ENCODE measurements around the gene PPP3CA. TPM values are rescaled to one million over a fixed set of nuclear protein-coding genes. Genes with fewer than 3 reads are reported as not detected.

The PPP3CA gene
- total RNA-seq, 1 donor from 2014 or later = 29.9 TPM

GRCh38 chr4:101274888-101275752 lies 72.2 kb downstream of the PPP3CA start:
- H3K36me3 Mint-ChIP-seq (ENCODE audit: unreplicated experiment) = no peaks in the 10 kb centered on the region
- TF ChIP-seq, protein P1, sequence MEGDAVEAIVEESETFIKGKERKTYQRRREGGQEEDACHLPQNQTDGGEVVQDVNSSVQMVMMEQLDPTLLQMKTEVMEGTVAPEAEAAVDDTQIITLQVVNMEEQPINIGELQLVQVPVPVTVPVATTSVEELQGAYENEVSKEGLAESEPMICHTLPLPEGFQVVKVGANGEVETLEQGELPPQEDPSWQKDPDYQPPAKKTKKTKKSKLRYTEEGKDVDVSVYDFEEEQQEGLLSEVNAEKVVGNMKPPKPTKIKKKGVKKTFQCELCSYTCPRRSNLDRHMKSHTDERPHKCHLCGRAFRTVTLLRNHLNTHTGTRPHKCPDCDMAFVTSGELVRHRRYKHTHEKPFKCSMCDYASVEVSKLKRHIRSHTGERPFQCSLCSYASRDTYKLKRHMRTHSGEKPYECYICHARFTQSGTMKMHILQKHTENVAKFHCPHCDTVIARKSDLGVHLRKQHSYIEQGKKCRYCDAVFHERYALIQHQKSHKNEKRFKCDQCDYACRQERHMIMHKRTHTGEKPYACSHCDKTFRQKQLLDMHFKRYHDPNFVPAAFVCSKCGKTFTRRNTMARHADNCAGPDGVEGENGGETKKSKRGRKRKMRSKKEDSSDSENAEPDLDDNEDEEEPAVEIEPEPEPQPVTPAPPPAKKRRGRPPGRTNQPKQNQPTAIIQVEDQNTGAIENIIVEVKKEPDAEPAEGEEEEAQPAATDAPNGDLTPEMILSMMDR (IDR thresholded peaks at IDR 0.05; ENCODE audit: partially characterized antibody, unreplicated experiment) = no peak
- no peak for DNase-seq
- no peak overlapping the region for H3K27ac Mint-ChIP-seq (ENCODE audit: unreplicated experiment)
- H3K4me3 Mint-ChIP-seq (ENCODE audit: unreplicated experiment) = no peak overlapping the region
- H3K4me1 Mint-ChIP-seq (ENCODE audit: low read depth, unreplicated experiment) = no peaks in the 10 kb centered on the region
- no peaks in the 10 kb centered on the region for H3K27me3 Mint-ChIP-seq (ENCODE audit: unreplicated experiment)
- H3K9me3 Mint-ChIP-seq (ENCODE audit: unreplicated experiment) = no peaks in the 10 kb centered on the region

DNA sequence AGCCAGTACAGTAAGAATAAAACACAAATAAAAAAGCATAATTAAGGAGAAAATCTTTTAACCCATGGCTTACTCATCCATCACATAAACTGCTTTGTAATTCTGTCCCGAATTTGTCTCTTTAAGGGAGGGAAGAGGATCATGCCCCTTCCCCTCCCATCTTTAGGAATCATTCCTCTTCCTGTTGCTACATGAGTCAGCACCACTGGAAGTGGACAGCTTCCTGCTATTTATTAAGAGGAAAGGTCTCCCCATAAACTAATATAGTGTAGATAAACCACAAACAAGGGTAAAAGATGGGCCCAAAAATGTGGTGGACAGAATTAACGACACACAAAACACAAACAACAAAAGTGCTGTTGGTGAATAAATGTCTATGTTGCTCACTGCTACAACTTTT lies 75.8 kb downstream of the PPP3CA start:
- H3K27ac Mint-ChIP-seq (ENCODE audit: unreplicated experiment) = no peak overlapping the region
- DNase-seq = no peak
- no peaks in the 10 kb centered on the region for H3K4me1 Mint-ChIP-seq (ENCODE audit: low read depth, unreplicated experiment)
- H3K36me3 Mint-ChIP-seq (ENCODE audit: unreplicated experiment) = no peaks in the 10 kb centered on the region
- H3K27me3 Mint-ChIP-seq (ENCODE audit: unreplicated experiment) = no peaks in the 10 kb centered on the region
- no peak overlapping the region for H3K4me3 Mint-ChIP-seq (ENCODE audit: unreplicated experiment)
- TF ChIP-seq, protein P1 (IDR thresholded peaks at IDR 0.05; ENCODE audit: partially characterized antibody, unreplicated experiment) = no peak
- H3K9me3 Mint-ChIP-seq (ENCODE audit: unreplicated experiment) = no peaks in the 10 kb centered on the region

DNA sequence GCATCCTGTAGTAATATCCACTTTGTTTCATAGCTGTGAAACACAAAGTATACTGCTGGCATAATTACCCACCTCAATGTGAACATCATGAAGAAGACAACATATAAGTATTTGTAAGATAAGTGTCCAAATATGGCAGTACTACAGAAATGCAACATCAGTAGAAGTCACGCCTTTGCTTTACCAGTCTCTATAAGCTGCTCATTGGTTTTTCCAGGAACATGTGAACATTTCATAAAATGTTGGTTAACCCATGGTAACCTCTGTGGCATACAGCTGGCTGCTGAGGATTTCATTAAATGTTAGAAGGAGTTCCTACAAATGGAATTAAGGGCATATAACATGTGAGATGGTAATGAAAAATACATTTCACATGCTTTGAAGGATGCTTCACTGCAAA lies 77.6 kb downstream of the PPP3CA start:
- no peak overlapping the region for H3K4me3 Mint-ChIP-seq (ENCODE audit: unreplicated experiment)
- TF ChIP-seq, protein P1 (IDR thresholded peaks at IDR 0.05; ENCODE audit: partially characterized antibody, unreplicated experiment) = no peak
- no peaks in the 10 kb centered on the region for H3K27me3 Mint-ChIP-seq (ENCODE audit: unreplicated experiment)
- no peak overlapping the region for H3K27ac Mint-ChIP-seq (ENCODE audit: unreplicated experiment)
- H3K9me3 Mint-ChIP-seq (ENCODE audit: unreplicated experiment) = no peaks in the 10 kb centered on the region
- no peaks in the 10 kb centered on the region for H3K36me3 Mint-ChIP-seq (ENCODE audit: unreplicated experiment)
- DNase-seq = no peak
- no peaks in the 10 kb centered on the region for H3K4me1 Mint-ChIP-seq (ENCODE audit: low read depth, unreplicated experiment)

DNA sequence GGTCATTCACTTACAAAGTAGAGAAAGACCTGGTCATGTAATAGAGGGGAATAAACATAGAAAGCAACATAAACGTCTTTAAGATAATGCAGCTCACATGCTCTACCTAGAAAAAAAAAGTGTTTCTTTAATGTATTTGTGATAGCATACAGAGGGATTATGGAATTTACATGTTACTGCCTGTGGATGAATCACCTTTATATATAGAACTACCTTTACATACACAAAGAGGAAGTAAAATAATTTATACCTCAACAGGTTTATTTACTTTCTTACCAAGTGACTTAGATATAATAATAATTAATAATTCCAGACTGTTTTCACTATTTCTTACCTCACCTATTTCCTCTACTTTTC lies 81.5 kb downstream of the PPP3CA start:
- DNase-seq = no peak
- Mint-ChIP-seq H3K36me3 (ENCODE audit: unreplicated experiment) (no peaks in the 10 kb centered on the region), H3K4me3 (ENCODE audit: unreplicated experiment) (no peak overlapping the region), H3K9me3 (ENCODE audit: unreplicated experiment) (no peaks in the 10 kb centered on the region), H3K27ac (ENCODE audit: unreplicated experiment) (no peak overlapping the region), H3K27me3 (ENCODE audit: unreplicated experiment) (no peaks in the 10 kb centered on the region), H3K4me1 (ENCODE audit: low read depth, unreplicated experiment) (peaks cover 13% of the 10 kb centered on the region)
- TF ChIP-seq, protein P1 (IDR thresholded peaks at IDR 0.05; ENCODE audit: partially characterized antibody, unreplicated experiment) = no peak

All from glutamatergic neuron (in vitro differentiated cells).